AG10803 (cell line): Measurements from ENCODE around the gene PABPC3.

Experiments used
- DNase-seq: peaks from one replicate; pipeline ENCODE4 v3.0.0; 2010; ENCODE audit warnings: low read depth
- H3K4me3 ChIP-seq: 2 replicates; pipeline ENCODE4 v1.5.1; 2011; ENCODE audit warnings: mild to moderate bottlenecking, low read length, control low read depth
- CTCF ChIP-seq: conservative IDR thresholded peaks from 2 replicates; pipeline ENCODE4 v1.5.1; 2011; ENCODE audit warnings: mild to moderate bottlenecking, low read length, control low read depth, inconsistent platforms

The PABPC3 gene

DNA sequence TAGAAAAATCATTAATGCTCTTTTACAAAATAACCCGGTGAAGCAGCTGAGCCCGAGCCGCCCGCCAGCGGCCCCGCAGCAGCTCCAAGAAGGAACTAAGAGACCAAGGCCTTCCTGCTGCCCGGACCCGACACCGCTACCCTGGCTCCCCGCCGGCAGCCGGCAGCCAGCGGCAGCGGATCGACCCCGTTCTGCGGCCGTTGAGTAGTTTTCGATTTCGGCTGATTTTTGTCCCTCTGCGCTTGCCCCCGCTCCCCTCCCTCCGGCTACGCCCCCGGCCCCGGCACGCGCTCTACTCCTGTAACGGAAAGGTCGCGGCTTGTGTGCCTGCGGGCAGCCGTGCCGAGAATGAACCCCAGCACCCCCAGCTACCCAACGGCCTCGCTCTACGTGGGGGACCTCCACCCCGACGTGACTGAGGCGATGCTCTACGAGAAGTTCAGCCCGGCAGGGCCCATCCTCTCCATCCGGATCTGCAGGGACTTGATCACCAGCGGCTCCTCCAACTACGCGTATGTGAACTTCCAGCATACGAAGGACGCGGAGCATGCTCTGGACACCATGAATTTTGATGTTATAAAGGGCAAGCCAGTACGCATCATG lies at the start of gene PABPC3:
TSS of gene PABPC3 (plus strand) at position 286 of the 603 bp plus-strand sequence. CDS start at position 349, 63 bp downstream.
- TF ChIP-seq CTCF = no peak
- peak within 1 kb of the TSS; percentile 39 for H3K4me3 ChIP-seq
- peak; percentile 1 for DNase-seq

GRCh38 chr13:25046274-25046984 lies 49.5 kb upstream of the PABPC3 start:
- H3K4me3 ChIP-seq = peak overlapping the region; percentile 48
- DNase-seq = no peak

DNA sequence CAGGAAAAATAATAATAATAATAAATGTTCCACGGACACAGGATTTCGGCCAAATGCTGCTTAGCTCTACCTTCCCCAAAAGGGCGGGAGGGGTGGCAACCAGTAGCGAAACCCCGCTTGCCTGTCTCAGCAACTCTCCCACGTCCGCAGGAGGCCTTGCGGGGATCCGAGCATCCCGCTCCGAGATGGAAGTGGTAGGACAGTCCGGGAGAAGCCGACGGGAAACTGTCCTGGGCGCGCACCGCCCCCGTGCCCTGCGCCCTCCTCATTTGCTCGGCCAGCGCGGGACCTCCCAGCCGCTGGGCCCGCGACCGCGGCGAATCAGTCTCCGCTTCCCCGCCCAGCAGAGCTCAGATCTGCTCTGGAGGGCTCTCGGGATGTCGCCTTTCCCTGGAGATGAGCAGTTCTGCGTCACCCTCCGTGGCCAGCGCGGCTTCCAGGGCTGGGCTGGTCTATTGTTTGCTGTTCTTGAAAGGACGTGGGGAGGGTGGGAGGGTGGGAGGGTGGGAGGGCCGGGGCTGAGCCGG lies 48.9 kb upstream of the PABPC3 start:
- DNase-seq = peak; percentile 12
- no peak for TF ChIP-seq CTCF
- H3K4me3 ChIP-seq = peak overlapping the region; percentile 48

More at GRCh38 chr13:25046274-25046984, 49.5 kb upstream of the PABPC3 start:
- no peak for TF ChIP-seq CTCF

DNA sequence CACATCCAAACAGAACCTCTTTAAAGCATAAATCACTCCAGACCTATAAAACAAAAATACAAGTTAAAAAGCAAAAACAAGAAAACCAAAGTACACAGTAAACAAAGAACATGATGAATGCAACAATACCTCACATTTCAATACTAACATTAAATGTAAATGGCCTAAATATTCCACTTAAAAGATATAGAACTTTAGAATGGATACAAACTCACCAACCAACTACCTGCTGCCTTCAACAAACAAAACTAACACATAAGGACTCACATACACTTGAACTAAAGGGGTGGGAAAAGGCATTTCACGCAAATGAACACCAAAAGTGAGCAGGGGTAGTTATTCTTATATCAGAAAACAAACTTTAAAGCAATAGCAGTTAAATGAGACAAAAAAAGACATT lies 44.9 kb upstream of the PABPC3 start:
- no peak overlapping the region for H3K4me3 ChIP-seq
- DNase-seq = no peak
- TF ChIP-seq CTCF = no peak

GRCh38 chr13:25059166-25059565 lies 36.8 kb upstream of the PABPC3 start:
- DNase-seq = no peak
- no peak overlapping the region for H3K4me3 ChIP-seq
- TF ChIP-seq CTCF = no peak

DNA sequence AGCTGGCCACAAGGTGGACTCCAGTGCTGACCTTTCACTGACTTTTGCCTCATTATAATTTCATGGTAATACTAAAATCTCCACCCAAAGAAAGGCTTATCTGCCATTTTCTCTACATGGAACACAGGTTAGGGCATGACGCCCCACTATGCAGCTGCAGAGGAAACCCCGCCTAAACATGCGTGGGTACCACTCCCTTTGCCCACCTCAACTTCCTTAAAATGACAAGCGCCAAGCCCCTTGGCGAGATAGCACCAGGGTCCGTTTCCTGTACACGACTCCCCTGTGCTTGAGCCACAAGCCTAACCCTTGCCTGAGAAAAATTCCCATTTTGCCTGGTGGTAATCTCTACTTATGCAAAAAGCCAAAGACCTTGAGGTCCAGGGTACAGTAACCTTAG lies 36.0 kb upstream of the PABPC3 start:
- H3K4me3 ChIP-seq = no peak overlapping the region
- DNase-seq = no peak
- TF ChIP-seq CTCF = no peak

GRCh38 chr13:25062479-25062878 lies 33.5 kb upstream of the PABPC3 start:
- TF ChIP-seq CTCF = no peak
- H3K4me3 ChIP-seq = no peak overlapping the region
- no peak for DNase-seq
